Peyer's patch (tissue), 4 donors: ENCODE data around the gene DAZAP1.

Experiments used
- POLR2A ChIP-seq, 2 donors: fragments of 450-650 bp; IDR thresholded peaks; one replicate each; pipeline ENCODE4 v1.5.1; 2017; ENCODE audit warnings: antibody characterized with exemption in 2 of 2, mild to moderate bottlenecking in 2 of 2, moderate library complexity in 2 of 2
- TF ChIP-seq, protein P1 (sequence below), 6 experiments: fragments of 450-650 bp in 4 of 6; fragments of 200-600 bp in 2 of 6; sonication (generic) in 1 of 6; IDR thresholded peaks; one replicate each; pipeline ENCODE4 v1.5.1; 2017 to 2019; ENCODE audit warnings: antibody characterized with exemption in 6 of 6, mild to moderate bottlenecking in 3 of 6, moderate library complexity in 1 of 6

DNA sequence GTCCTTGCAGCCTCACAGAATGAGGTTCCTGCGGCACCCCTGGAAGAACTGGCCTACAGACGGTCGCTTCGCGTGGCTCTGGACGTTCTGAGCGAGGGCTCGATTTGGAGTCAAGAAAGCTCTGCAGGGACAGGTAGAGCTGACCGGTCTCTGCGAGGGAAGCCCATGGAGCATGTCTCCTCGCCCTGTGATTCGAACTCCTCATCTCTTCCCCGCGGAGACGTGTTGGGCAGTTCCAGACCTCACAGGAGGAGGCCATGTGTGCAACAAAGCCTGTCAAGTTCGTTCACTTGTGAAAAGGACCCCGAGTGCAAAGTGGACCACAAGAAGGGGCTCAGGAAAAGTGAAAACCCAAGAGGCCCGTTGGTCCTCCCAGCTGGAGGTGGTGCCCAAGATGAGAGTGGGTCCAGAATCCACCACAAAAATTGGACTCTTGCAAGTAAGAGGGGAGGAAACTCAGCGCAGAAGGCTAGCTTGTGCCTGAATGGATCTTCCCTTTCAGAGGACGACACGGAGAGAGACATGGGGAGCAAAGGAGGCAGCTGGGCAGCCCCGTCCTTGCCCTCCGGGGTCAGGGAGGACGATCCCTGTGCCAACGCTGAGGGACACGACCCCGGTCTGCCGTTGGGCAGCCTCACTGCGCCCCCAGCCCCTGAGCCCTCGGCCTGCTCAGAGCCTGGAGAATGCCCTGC lies 47.1 kb upstream of the DAZAP1 start:
- TF ChIP-seq, protein P1, sequence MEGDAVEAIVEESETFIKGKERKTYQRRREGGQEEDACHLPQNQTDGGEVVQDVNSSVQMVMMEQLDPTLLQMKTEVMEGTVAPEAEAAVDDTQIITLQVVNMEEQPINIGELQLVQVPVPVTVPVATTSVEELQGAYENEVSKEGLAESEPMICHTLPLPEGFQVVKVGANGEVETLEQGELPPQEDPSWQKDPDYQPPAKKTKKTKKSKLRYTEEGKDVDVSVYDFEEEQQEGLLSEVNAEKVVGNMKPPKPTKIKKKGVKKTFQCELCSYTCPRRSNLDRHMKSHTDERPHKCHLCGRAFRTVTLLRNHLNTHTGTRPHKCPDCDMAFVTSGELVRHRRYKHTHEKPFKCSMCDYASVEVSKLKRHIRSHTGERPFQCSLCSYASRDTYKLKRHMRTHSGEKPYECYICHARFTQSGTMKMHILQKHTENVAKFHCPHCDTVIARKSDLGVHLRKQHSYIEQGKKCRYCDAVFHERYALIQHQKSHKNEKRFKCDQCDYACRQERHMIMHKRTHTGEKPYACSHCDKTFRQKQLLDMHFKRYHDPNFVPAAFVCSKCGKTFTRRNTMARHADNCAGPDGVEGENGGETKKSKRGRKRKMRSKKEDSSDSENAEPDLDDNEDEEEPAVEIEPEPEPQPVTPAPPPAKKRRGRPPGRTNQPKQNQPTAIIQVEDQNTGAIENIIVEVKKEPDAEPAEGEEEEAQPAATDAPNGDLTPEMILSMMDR (IDR thresholded peaks at IDR 0.05): no peak
- TF ChIP-seq POLR2A (IDR thresholded peaks at IDR 0.05): no peak
